B cell (primary cell): ENCODE measurements around the gene MANBA.

Experiments used
- CTCF ChIP-seq: fragments of 200-600 bp; IDR thresholded peaks from one replicate; pipeline ENCODE4 v1.8.0; 2022; ENCODE audit warnings: antibody characterized with exemption, mild to moderate bottlenecking
- EZH2 ChIP-seq: IDR thresholded peaks from 2 replicates; pipeline ENCODE4 v1.6.1; 2012; ENCODE audit warnings: borderline replicate concordance, low read depth, mild to moderate bottlenecking, moderate library complexity, low read length; ENCODE audit not compliant: insufficient read depth, poor library complexity, severe bottlenecking

DNA sequence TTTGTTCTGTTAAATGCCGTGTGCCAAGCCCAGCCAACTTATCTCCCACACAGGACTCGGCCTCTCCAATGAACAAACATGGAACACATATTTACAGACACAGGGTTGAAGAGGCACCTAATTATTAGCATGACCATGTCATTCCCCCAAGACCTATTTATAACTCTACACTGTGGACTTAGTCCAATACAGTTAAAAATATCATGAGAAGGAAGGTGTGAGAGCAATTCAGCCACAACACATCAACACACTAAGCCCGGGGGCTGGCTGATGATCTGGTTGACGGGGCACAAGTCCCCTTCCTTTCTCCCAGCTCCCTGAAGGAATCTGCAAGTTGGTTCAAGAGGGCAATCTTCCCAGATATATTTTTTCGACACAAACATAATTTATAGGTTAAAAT is 28.1 kb downstream of the MANBA start:
- no peak for TF ChIP-seq EZH2
- no peak for TF ChIP-seq CTCF
